H1 (cell line): ENCODE data around the gene IL1R1.

Source experiments
- CEBPB ChIP-seq: IDR thresholded peaks from 2 replicates; pipeline ENCODE4 v1.6.1; 2012; ENCODE audit warnings: low read depth, low read length
- CTCF ChIP-seq, 3 experiments: IDR thresholded peaks; 1 replicate in 2 of 3; 2 replicates in 1 of 3; pipeline versions ENCODE4 v1.5.1 to v1.6.1; 2011; ENCODE audit warnings: low read length in 3 of 3, mild to moderate bottlenecking in 3 of 3, inconsistent platforms in 2 of 3, low read depth in 1 of 3, moderate library complexity in 1 of 3; ENCODE audit not compliant: insufficient read depth in 1 of 3; ENCODE audit errors: control extremely low read depth in 1 of 3
- EZH2 ChIP-seq: fragments of 200-600 bp; sonication (generic); IDR thresholded peaks from 2 replicates; pipeline ENCODE4 v1.7.1; 2012; ENCODE audit warnings: low read depth, mild to moderate bottlenecking, moderate library complexity, low read length, inconsistent platforms; ENCODE audit not compliant: severe bottlenecking
- HDAC6 ChIP-seq: IDR thresholded peaks from one replicate; pipeline ENCODE4 v1.7.1; 2012; ENCODE audit warnings: low read depth, mild to moderate bottlenecking, inconsistent platforms, low read length, moderate library complexity
- KDM1A ChIP-seq: fragments of 200-600, 300-600 bp; sonication (generic); IDR thresholded peaks from 2 replicates; pipeline ENCODE4 v1.7.1; 2016; ENCODE audit warnings: mild to moderate bottlenecking, low read length, borderline replicate concordance
- NRF1 ChIP-seq: IDR thresholded peaks from 2 replicates; pipeline ENCODE4 v1.6.1; 2011; ENCODE audit warnings: mild to moderate bottlenecking, low read depth, low read length, improper control_type of control experiment
- POLR2A ChIP-seq, 2 experiments: IDR thresholded peaks; 1 replicate in 1 of 2; 2 replicates in 1 of 2; pipeline ENCODE4 v1.6.1; 2011; ENCODE audit warnings: low read depth in 2 of 2, low read length in 2 of 2, mild to moderate bottlenecking in 2 of 2; ENCODE audit errors: control extremely low read depth in 1 of 2
- POLR2AphosphoS5 ChIP-seq: IDR thresholded peaks from 2 replicates; pipeline ENCODE4 v1.6.1; 2011; ENCODE audit warnings: low read depth, low read length
- RFX5 ChIP-seq: IDR thresholded peaks from 2 replicates; pipeline ENCODE4 v1.6.1; 2011; ENCODE audit warnings: low read depth, low read length, improper control_type of control experiment, borderline replicate concordance
- SIN3A ChIP-seq, 2 experiments: IDR thresholded peaks in 1 of 2; conservative IDR thresholded peaks in 1 of 2; 2 replicates each; pipeline ENCODE4 v1.6.1; 2011 to 2012; ENCODE audit warnings: low read length in 2 of 2, improper control_type of control experiment in 1 of 2, low read depth in 1 of 2, mild to moderate bottlenecking in 1 of 2
- SP2 ChIP-seq: IDR thresholded peaks from 2 replicates; pipeline ENCODE4 v1.6.1; 2012; ENCODE audit warnings: mild to moderate bottlenecking, low read length, inconsistent platforms
- YY1 ChIP-seq: IDR thresholded peaks from 2 replicates; pipeline ENCODE4 v1.6.1; 2011; ENCODE audit warnings: low read depth, mild to moderate bottlenecking, low read length

DNA sequence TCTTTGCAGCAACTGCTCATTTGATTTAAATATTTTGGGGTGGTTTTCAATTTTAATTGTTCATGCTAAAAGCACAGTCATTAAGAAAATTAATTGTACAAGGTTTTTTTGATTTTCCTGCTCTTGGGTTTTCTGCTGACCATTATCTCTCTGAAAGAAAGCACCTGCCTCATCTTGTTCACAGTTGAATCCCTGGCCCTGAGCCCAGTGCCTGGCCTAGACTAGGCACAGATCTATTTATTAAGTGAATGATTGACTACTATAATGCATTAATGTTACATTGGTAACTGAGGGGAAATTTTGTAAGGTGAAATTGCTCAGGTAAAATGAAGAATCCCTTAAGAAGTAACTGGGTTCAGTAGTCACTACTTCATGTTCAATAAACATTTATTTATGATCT lies 66.2 kb downstream of the IL1R1 start:
- TF ChIP-seq POLR2AphosphoS5 (no peak), CTCF (IDR thresholded peaks at IDR 0.05; ENCODE audit: control extremely low read depth in 1 of 3, insufficient read depth in 1 of 3, low read depth in 1 of 3, low read length in 3 of 3) (no peak), POLR2A (IDR thresholded peaks at IDR 0.05; ENCODE audit: control extremely low read depth in 1 of 2, low read depth in 2 of 2, low read length in 2 of 2) (no peak), YY1 (no peak), HDAC6 (no peak), EZH2 (no peak), KDM1A (no peak), NRF1 (no peak), CEBPB (no peak), RFX5 (no peak), SIN3A (conservative IDR thresholded peaks at IDR 0.05 in 1 of 2, IDR thresholded peaks at IDR 0.05 in 1 of 2; ENCODE audit: low read depth in 1 of 2, low read length in 2 of 2) (no peak), SP2 (no peak)
